ENCODE measurements around the gene NINJ2. TPM values are rescaled to one million over a fixed set of nuclear protein-coding genes. Genes with fewer than 3 reads are reported as not detected.

NINJ2 gene
- total and polyA plus RNA-seq, 2 experiments from 2014 or later, result 4.9 to 5.2 TPM

DNA sequence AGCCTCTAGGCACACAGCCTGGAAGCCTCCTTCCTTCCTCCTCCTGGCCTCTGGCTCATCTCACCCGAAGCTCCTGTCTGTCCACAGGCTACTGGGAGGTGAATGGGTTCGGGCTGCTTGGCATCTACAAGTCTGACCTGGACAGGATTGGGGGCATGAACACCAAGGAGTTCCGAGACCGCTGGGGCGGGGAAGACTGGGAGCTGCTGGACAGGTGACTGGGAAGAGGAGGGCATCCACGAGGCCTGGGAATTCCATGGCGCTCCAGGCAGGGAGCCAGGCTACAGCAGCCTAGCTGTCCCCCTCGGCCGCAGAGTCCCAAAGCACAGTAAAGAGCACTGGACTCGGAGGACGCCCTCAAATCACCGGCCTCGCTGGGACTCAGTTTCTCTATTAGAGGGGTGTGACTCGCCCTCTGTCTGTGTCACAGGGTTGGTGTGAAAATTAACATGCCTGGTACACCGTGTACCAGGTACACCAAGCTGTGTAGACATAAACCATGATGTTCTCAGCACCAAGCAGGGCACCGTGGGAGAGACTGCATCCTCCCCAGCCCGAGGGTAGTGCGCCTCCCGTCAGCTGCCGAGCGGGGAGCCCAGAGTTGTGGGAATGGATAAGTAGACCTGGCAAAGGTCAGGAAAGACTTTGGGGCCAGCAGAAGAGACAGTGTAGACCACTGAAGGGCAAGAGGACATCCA lies 103.9 kb downstream of the NINJ2 start:
- H3K9me2 ChIP-seq (ENCODE audit: insufficient read depth), result no peaks in the 10 kb centered on the region
- peaks cover 10% of the 10 kb centered on the region; the same call in 1 of the 2 replicates for H3K27me3 ChIP-seq (replicated peaks; ENCODE audit: insufficient read depth)
- 71 to 77% methylated on average over 21 of the region's 21 CpGs for WGBS, 2 experiments (ENCODE audit: low coverage in 1 of 2, low lambda C conversion rate in 2 of 2, missing lambda C conversion rate in 2 of 2)

DNA sequence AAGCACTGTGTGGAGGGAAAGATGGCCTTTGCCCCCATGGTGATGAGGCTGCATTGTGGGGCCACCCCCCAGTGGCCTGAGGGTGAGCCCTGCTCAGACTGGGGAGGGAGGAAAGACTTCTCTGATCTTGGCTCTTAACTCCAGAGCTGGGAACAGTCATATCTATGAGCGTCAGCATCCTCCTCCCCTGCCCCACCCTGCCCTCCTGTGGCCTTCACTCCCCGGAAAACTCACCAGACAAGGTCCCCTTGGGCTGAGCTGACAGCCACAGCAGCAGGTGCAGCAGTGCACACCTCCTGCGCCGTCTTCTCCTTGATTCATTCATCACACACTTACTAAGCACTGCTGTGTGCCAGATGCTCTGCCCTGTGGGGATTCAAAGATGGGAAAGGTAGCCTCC lies 104.7 kb downstream of the NINJ2 start:
- in situ Hi-C loops (cut with MboI), result no loop called here
- no peaks in the 10 kb centered on the region for H3K4me1 ChIP-seq (ENCODE audit: insufficient read depth)
- WGBS, 2 experiments (ENCODE audit: low coverage in 1 of 2, low lambda C conversion rate in 2 of 2, missing lambda C conversion rate in 2 of 2), result 51 to 52% methylated on average over 3 to 4 of the region's 4 CpGs
- no peak overlapping the region for H3K4me2 ChIP-seq (ENCODE audit: unreplicated experiment)
- H3F3A ChIP-seq (ENCODE audit: insufficient read depth), result no peaks in the 10 kb centered on the region
- no peak overlapping the region for H3K9ac ChIP-seq
- no peak overlapping the region for H2AFZ ChIP-seq
- H3K79me2 ChIP-seq (ENCODE audit: insufficient read depth), result no peaks in the 10 kb centered on the region
- H3K27me3 ChIP-seq (replicated peaks; ENCODE audit: insufficient read depth), result peaks cover 11% of the 10 kb centered on the region; the same call in 1 of the 2 replicates
- H3K4me3 ChIP-seq, result no peak overlapping the region
- no peak for TF ChIP-seq EZH2phosphoT487 (IDR thresholded peaks at IDR 0.05; ENCODE audit: insufficient read depth, low read depth)
- TF ChIP-seq EZH2 (IDR thresholded peaks at IDR 0.05; ENCODE audit: insufficient read depth, poor library complexity, severe bottlenecking), result no peak
- H4K20me1 ChIP-seq (ENCODE audit: insufficient read depth), result no peaks in the 10 kb centered on the region
- no peaks in the 10 kb centered on the region for H3K9me3 ChIP-seq (ENCODE audit: low read depth)
- no peak for DNase-seq
- H3K27ac ChIP-seq, result no peak overlapping the region
- no peaks in the 10 kb centered on the region for H3K36me3 ChIP-seq (ENCODE audit: low read depth)
- no peaks in the 10 kb centered on the region for H3K9me2 ChIP-seq (ENCODE audit: insufficient read depth)

More for the DNA sequence above, 103.9 kb downstream of the NINJ2 start:
- Histone ChIP-seq H3K4me3 (no peak overlapping the region), H3K27ac (no peak overlapping the region), H3K9ac (no peak overlapping the region), H3K79me2 (ENCODE audit: insufficient read depth) (no peaks in the 10 kb centered on the region), H3K9me3 (ENCODE audit: low read depth) (no peaks in the 10 kb centered on the region), H3K4me1 (ENCODE audit: insufficient read depth) (no peaks in the 10 kb centered on the region), H3K36me3 (ENCODE audit: low read depth) (no peaks in the 10 kb centered on the region), H2AFZ (no peak overlapping the region), H4K20me1 (ENCODE audit: insufficient read depth) (no peaks in the 10 kb centered on the region), H3F3A (ENCODE audit: insufficient read depth) (no peaks in the 10 kb centered on the region), H3K4me2 (ENCODE audit: unreplicated experiment) (no peak overlapping the region)
- no peak for DNase-seq
- no peak for TF ChIP-seq EZH2 (IDR thresholded peaks at IDR 0.05; ENCODE audit: insufficient read depth, poor library complexity, severe bottlenecking)
- in situ Hi-C loops (cut with MboI), result no loop called here

DNA sequence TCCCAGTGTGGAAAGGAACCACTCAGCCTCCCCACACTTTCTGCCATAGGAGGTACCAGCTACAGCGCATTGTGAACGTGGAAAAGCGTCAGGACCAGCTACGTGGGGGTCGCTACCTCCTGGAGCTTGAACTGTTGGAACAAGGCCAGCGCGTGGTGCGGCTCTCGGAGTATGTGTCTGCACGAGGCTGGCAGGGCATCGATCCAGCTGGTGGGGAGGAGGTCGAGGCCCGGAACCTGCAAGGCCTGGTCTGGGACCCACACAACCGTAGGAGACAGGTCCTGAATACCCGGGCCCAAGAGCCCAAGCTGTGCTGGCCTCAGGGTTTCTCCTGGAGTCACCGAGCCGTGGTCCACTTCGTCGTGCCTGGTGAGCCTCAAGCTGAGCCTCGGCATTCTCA lies 106.7 kb downstream of the NINJ2 start:
- in situ Hi-C loops (cut with MboI), result no loop called here
- H3K36me3 ChIP-seq (ENCODE audit: low read depth), result no peaks in the 10 kb centered on the region
- no peak for DNase-seq
- WGBS, 2 experiments (ENCODE audit: low coverage in 1 of 2, low lambda C conversion rate in 2 of 2, missing lambda C conversion rate in 2 of 2), result 75 to 85% methylated on average over 18 to 20 of the region's 20 CpGs
- H3F3A ChIP-seq (ENCODE audit: insufficient read depth), result no peaks in the 10 kb centered on the region
- no peaks in the 10 kb centered on the region for H3K9me3 ChIP-seq (ENCODE audit: low read depth)
- H2AFZ ChIP-seq, result no peak overlapping the region
- no peaks in the 10 kb centered on the region for H3K4me1 ChIP-seq (ENCODE audit: insufficient read depth)
- H3K4me3 ChIP-seq, result no peak overlapping the region
- no peaks in the 10 kb centered on the region for H4K20me1 ChIP-seq (ENCODE audit: insufficient read depth)
- H3K4me2 ChIP-seq (ENCODE audit: unreplicated experiment), result no peak overlapping the region
- peaks cover 29% of the 10 kb centered on the region for H3K27me3 ChIP-seq (replicated peaks; ENCODE audit: insufficient read depth)
- TF ChIP-seq EZH2phosphoT487 (IDR thresholded peaks at IDR 0.05; ENCODE audit: insufficient read depth, low read depth) (no peak), EZH2 (IDR thresholded peaks at IDR 0.05; ENCODE audit: insufficient read depth, poor library complexity, severe bottlenecking) (no peak)
- no peaks in the 10 kb centered on the region for H3K79me2 ChIP-seq (ENCODE audit: insufficient read depth)
- H3K27ac ChIP-seq, result no peak overlapping the region
- H3K9me2 ChIP-seq (ENCODE audit: insufficient read depth), result no peaks in the 10 kb centered on the region
- no peak overlapping the region for H3K9ac ChIP-seq

DNA sequence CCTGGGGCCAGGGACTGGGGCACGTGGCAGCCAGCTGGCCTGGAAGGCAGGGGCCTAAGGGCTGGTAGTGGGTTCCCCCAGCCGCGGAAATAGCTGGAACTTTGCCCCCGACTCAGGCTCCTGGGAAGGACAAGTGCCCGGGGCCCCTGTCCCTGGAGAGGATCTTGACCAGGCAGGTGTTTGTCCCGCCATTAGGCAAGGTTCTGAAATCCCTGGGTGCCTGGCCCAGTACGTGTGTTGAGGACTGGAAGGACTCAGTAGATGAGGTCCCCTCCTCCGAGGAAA lies 109.3 kb downstream of the NINJ2 start:
- Histone ChIP-seq H3K27me3 (replicated peaks; ENCODE audit: insufficient read depth) (peaks cover 27% of the 10 kb centered on the region), H3F3A (ENCODE audit: insufficient read depth) (no peaks in the 10 kb centered on the region), H3K9ac (no peak overlapping the region), H3K4me3 (no peak overlapping the region), H3K79me2 (ENCODE audit: insufficient read depth) (no peaks in the 10 kb centered on the region), H3K4me2 (ENCODE audit: unreplicated experiment) (no peak overlapping the region), H3K27ac (no peak overlapping the region), H2AFZ (no peak overlapping the region), H3K9me2 (ENCODE audit: insufficient read depth) (no peaks in the 10 kb centered on the region), H3K4me1 (ENCODE audit: insufficient read depth) (no peaks in the 10 kb centered on the region), H4K20me1 (ENCODE audit: insufficient read depth) (no peaks in the 10 kb centered on the region), H3K9me3 (ENCODE audit: low read depth) (no peaks in the 10 kb centered on the region), H3K36me3 (ENCODE audit: low read depth) (no peaks in the 10 kb centered on the region)
- 58 to 68% methylated on average over 8 of the region's 8 CpGs for WGBS, 2 experiments (ENCODE audit: low coverage in 1 of 2, low lambda C conversion rate in 2 of 2, missing lambda C conversion rate in 2 of 2)
- in situ Hi-C loops (cut with MboI), result loop anchor here (5.0 kb wide), 1 partner anchor 107 kb away; no protein-coding TSS in a partner anchor
- DNase-seq, result no peak
- no peak for TF ChIP-seq EZH2 (IDR thresholded peaks at IDR 0.05; ENCODE audit: insufficient read depth, poor library complexity, severe bottlenecking)
- TF ChIP-seq EZH2phosphoT487 (IDR thresholded peaks at IDR 0.05; ENCODE audit: insufficient read depth, low read depth), result no peak

Data from GM23248 (cell line).